ENCODE results near the gene TBCK. TPM values are rescaled to one million over a fixed set of nuclear protein-coding genes. Genes with fewer than 3 reads are reported as not detected.

The TBCK gene
- total and polyA plus RNA-seq, 4 donors = 4.9 to 25.5 (median 15.8) TPM

- Histone ChIP-seq H3K36me3 (ENCODE audit: control insufficient read depth in 4 of 4, insufficient read depth in 3 of 4, low read depth in 1 of 4, low read length in 3 of 4) (no peaks in the 10 kb centered on the region), H3K4me3 (ENCODE audit: low read depth in 1 of 3, low read length in 3 of 3) (no peak overlapping the region), H3K9ac (ENCODE audit: low read depth in 1 of 2, low read length in 2 of 2) (no peak overlapping the region), H3K27ac (ENCODE audit: low read depth in 1 of 2, low read length in 2 of 2) (no peak overlapping the region), H3K4me1 (ENCODE audit: control insufficient read depth in 4 of 4, insufficient read depth in 4 of 4, low read length in 3 of 4) (no peaks in the 10 kb centered on the region), H3K9me3 (ENCODE audit: control insufficient read depth in 4 of 4, low read length in 3 of 4) (peaks cover 0 to 3% (median under 1%) of the 10 kb centered on the region in 4 donors), H3K27me3 (ENCODE audit: control insufficient read depth in 4 of 4, insufficient read depth in 4 of 4, low read length in 3 of 4) (no peaks in the 10 kb centered on the region)
- no peak for DNase-seq (ENCODE audit: low spot score)
- TF ChIP-seq REST (IDR thresholded peaks at IDR 0.05) (no peak), TAF1 (conservative IDR thresholded peaks at IDR 0.05) (no peak), SP1 (IDR thresholded peaks at IDR 0.05) (no peak), EGR1 (IDR thresholded peaks at IDR 0.05; ENCODE audit: low read depth in 2 of 2) (no peak), ATF3 (IDR thresholded peaks at IDR 0.05) (no peak), HNF4G (IDR thresholded peaks at IDR 0.05) (no peak), YY1 (IDR thresholded peaks at IDR 0.05) (no peak), MAX (IDR thresholded peaks at IDR 0.05) (no peak), NR2F2 (IDR thresholded peaks at IDR 0.05) (no peak)
- WGBS = 98% methylated on average over 1 of the region's 1 CpG
These were observed 283.1 kb downstream of the TBCK start for GRCh38 chr4:106032851-106033286.

- no peaks in the 10 kb centered on the region for H3K27me3 ChIP-seq (ENCODE audit: control insufficient read depth in 4 of 4, insufficient read depth in 4 of 4, low read length in 3 of 4)
- 90% methylated on average over 2 of the region's 2 CpGs for WGBS
- TF ChIP-seq YY1 (IDR thresholded peaks at IDR 0.05) (no peak), JUND (IDR thresholded peaks at IDR 0.05) (no peak), MAX (IDR thresholded peaks at IDR 0.05) (no peak), SP1 (IDR thresholded peaks at IDR 0.05) (no peak), RXRA (IDR thresholded peaks at IDR 0.05) (no peak), HNF4G (IDR thresholded peaks at IDR 0.05) (no peak), ZBTB33 (IDR thresholded peaks at IDR 0.05) (no peak), RAD21 (IDR thresholded peaks at IDR 0.05) (no peak), HNF4A (conservative IDR thresholded peaks at IDR 0.05) (no peak), NR2F2 (IDR thresholded peaks at IDR 0.05) (no peak), FOXA2 (IDR thresholded peaks at IDR 0.05) (no peak), GABPA (IDR thresholded peaks at IDR 0.05 in 1 of 2, conservative IDR thresholded peaks at IDR 0.05 in 1 of 2) (no peak), CTCF (IDR thresholded peaks at IDR 0.05; ENCODE audit: low read depth, low read length, missing input control) (no peak)
- H3K9ac ChIP-seq (ENCODE audit: low read depth in 1 of 2, low read length in 2 of 2) = no peak overlapping the region
- peaks cover 0 to 1% (median 0%) of the 10 kb centered on the region in 4 donors for H3K9me3 ChIP-seq (ENCODE audit: control insufficient read depth in 4 of 4, low read length in 3 of 4)
- DNase-seq (ENCODE audit: low spot score) = no peak
- no peaks in the 10 kb centered on the region for H3K36me3 ChIP-seq (ENCODE audit: control insufficient read depth in 4 of 4, insufficient read depth in 3 of 4, low read depth in 1 of 4, low read length in 3 of 4)
- no peak overlapping the region for H3K27ac ChIP-seq (ENCODE audit: low read depth in 1 of 2, low read length in 2 of 2)
- no peaks in the 10 kb centered on the region for H3K4me1 ChIP-seq (ENCODE audit: control insufficient read depth in 4 of 4, insufficient read depth in 4 of 4, low read length in 3 of 4)
- no peak overlapping the region for H3K4me3 ChIP-seq (ENCODE audit: low read depth in 1 of 3, low read length in 3 of 3)
These were observed 293.6 kb downstream of the TBCK start for GRCh38 chr4:106022454-106022853.

Measured in liver (tissue), 9 donors.